A549 treated with DMSO at 1 μM for 4 hours (cell line): ENCODE measurements around the gene FAHD1. TPM values are rescaled to one million over a fixed set of nuclear protein-coding genes. Genes with fewer than 3 reads are reported as not detected.

Experiments
- total RNA-seq: library from RNA; stranded (reverse); fragments of 200-300 nt; extraction: Qiagen RNA extraction; gene quantifications from 5 replicates; pipeline ENCODE4 v1.2.3, GENCODE V29; 2022; ENCODE audit warnings: low read depth

The FAHD1 gene
- 42.2 to 49.6 TPM (median 45.3 TPM) in 5 replicates for total RNA-seq

GRCh38 chr16:1826691-1827573 is at the start of gene FAHD1, which contains the start of gene HAGH:
TSS of gene FAHD1 (plus strand) at chr16:1827206. CDS start at chr16:1827239, 33 bp downstream.
TSS of gene HAGH (minus strand) at chr16:1826825. CDS start at chr16:1826787, 38 bp downstream.

GRCh38 chr16:1782408-1783264 is 44.4 kb upstream of the FAHD1 start, which contains the start of the genes NUBP2 and SPSB3:
TSS of gene NUBP2 (plus strand) at chr16:1782960. CDS start at chr16:1783021, 61 bp downstream.
TSS of gene SPSB3 (minus strand) at chr16:1782571. CDS start at chr16:1781483, 1,088 bp downstream.

GRCh38 chr16:1793578-1794220 is 33.3 kb upstream of the FAHD1 start, which contains the start of gene IGFALS:
TSS of gene IGFALS (minus strand) at chr16:1793705. CDS start at chr16:1793652, 53 bp downstream.

GRCh38 chr16:1871974-1872635 is 45.1 kb downstream of the FAHD1 start, which contains the start of gene MEIOB:
TSS of gene MEIOB (minus strand) at chr16:1872164. CDS start at chr16:1868175, 3,989 bp downstream.

Other genes starting within 250 kb of the FAHD1 start
- gene IFT140, start 215.1 kb upstream of the FAHD1 start, total RNA-seq = 8.2 to 9.3 TPM (median 9.3 TPM) in 5 replicates
- gene CRAMP1, start 214.8 kb upstream of the FAHD1 start, total RNA-seq = 14.1 to 18.6 TPM (median 16.7 TPM) in 5 replicates
- gene JPT2, start 148.9 kb upstream of the FAHD1 start, total RNA-seq = 169 to 207 TPM (median 182 TPM) in 5 replicates
- 36.1 to 58.0 TPM (median 52.2 TPM) in 5 replicates for gene MAPK8IP3, start 121.0 kb upstream of the FAHD1 start, total RNA-seq
- 29.4 to 60.4 TPM (median 53.3 TPM) in 5 replicates for gene NME3, start 55.7 kb upstream of the FAHD1 start, total RNA-seq
- 5.4 to 12.9 TPM (median 9.9 TPM) in 5 replicates for gene EME2, start 54.4 kb upstream of the FAHD1 start, total RNA-seq
- 163 to 261 TPM (median 224 TPM) in 5 replicates for gene MRPS34, start 54.1 kb upstream of the FAHD1 start, total RNA-seq
- gene SPSB3, start 44.6 kb upstream of the FAHD1 start, total RNA-seq = 16.1 to 25.3 TPM (median 22.5 TPM) in 5 replicates
- gene NUBP2, start 44.2 kb upstream of the FAHD1 start, total RNA-seq = 56.7 to 88.8 TPM (median 76.9 TPM) in 5 replicates
- 0.07 to 0.13 TPM in 2 of 5 replicates, not detected in the others for gene IGFALS, start 33.5 kb upstream of the FAHD1 start, total RNA-seq
- 57.8 to 69.7 TPM (median 62.0 TPM) in 5 replicates for gene HAGH, start 381 bp upstream of the FAHD1 start, total RNA-seq
- gene MEIOB, start 45.0 kb downstream of the FAHD1 start, total RNA-seq = 1.9 to 2.4 TPM (median 2.1 TPM) in 5 replicates
- 1.9 to 3.9 TPM (median 3.1 TPM) in 5 replicates for gene HS3ST6, start 91.2 kb downstream of the FAHD1 start, total RNA-seq
- 27.0 to 33.5 TPM (median 29.9 TPM) in 5 replicates for gene MSRB1, start 116.0 kb downstream of the FAHD1 start, total RNA-seq
- gene RPL3L, start 127.5 kb downstream of the FAHD1 start, total RNA-seq = 0.03 to 0.06 TPM in 2 of 5 replicates, not detected in the others
- 234 to 300 TPM (median 255 TPM) in 5 replicates for gene NDUFB10, start 132.3 kb downstream of the FAHD1 start, total RNA-seq
- 3,777 to 5,494 TPM (median 4,879 TPM) in 5 replicates for gene RPS2, start 137.6 kb downstream of the FAHD1 start, total RNA-seq
- not detected in 5 replicates for gene RNF151, start 139.7 kb downstream of the FAHD1 start, total RNA-seq
- gene TBL3, start 144.8 kb downstream of the FAHD1 start, total RNA-seq = 33.8 to 44.9 TPM (median 36.1 TPM) in 5 replicates
- gene NOXO1, start 154.3 kb downstream of the FAHD1 start, total RNA-seq = 0.14 to 0.29 TPM (median 0.25 TPM) in 5 replicates
- gene GFER, start 157.0 kb downstream of the FAHD1 start, total RNA-seq = 26.3 to 42.5 TPM (median 39.7 TPM) in 5 replicates
- gene SYNGR3, start 162.8 kb downstream of the FAHD1 start, total RNA-seq = 6.4 to 7.6 TPM (median 6.9 TPM) in 5 replicates
- gene ZNF598, start 182.6 kb downstream of the FAHD1 start, total RNA-seq = 44.1 to 62.0 TPM (median 55.9 TPM) in 5 replicates
- 0.74 to 1.3 TPM (median 0.99 TPM) in 5 replicates for gene NPW, start 192.6 kb downstream of the FAHD1 start, total RNA-seq
- gene NHERF2, start 199.7 kb downstream of the FAHD1 start, total RNA-seq = 38.6 to 58.8 TPM (median 54.7 TPM) in 5 replicates
- gene NTHL1, start 220.6 kb downstream of the FAHD1 start, total RNA-seq = 34.0 to 46.7 TPM (median 42.0 TPM) in 5 replicates
- 34.3 to 44.5 TPM (median 38.4 TPM) in 5 replicates for gene TSC2, start 220.8 kb downstream of the FAHD1 start, total RNA-seq